OCI-LY7 (cell line): ENCODE measurements around the gene OTOG. TPM values are rescaled to one million over a fixed set of nuclear protein-coding genes. Genes with fewer than 3 reads are reported as not detected.

ENCODE experiments used
- BruUV-seq: library from RNA; stranded (reverse); fragments of 400-500 nt; replicated peaks from 2 replicates; lab custom pipeline; 2021; lab: Mats Ljungman, UMichigan
- CTCF ChIA-PET: fragments of 300-600 bp; sonication (Branson Sonifier 250); formaldehyde crosslinking; loops from one replicate; lab custom pipeline; 2022; ENCODE audit warnings: antibody characterized with exemption; ENCODE audit not compliant: unreplicated experiment; lab: Charles Lee
- POLR2A ChIA-PET: fragments of 300-600 bp; sonication (Branson Sonifier 250); formaldehyde crosslinking; loops from one replicate; lab custom pipeline; 2022; ENCODE audit warnings: antibody characterized with exemption; lab: Charles Lee
- DNase-seq: peaks from one replicate; pipeline ENCODE4 v3.0.0-alpha.2; 2015; ENCODE audit warnings: low spot score
- H2AFZ ChIP-seq: fragments of 200-600 bp; sonication (generic), shearing (Covaris generic); 2 replicates; pipeline ENCODE4 v1.6.1; 2014; ENCODE audit warnings: mild to moderate bottlenecking, antibody characterized with exemption, low read length, moderate library complexity
- H3K27ac ChIP-seq: fragments of 200-600 bp; sonication (generic); 2 replicates; pipeline ENCODE4 v1.5.1; 2014; ENCODE audit warnings: mixed run types, low read depth, mild to moderate bottlenecking, moderate library complexity, low read length, inconsistent platforms; ENCODE audit not compliant: poor library complexity, severe bottlenecking
- H3K36me3 ChIP-seq: fragments of 200-600 bp; sonication (generic); 2 replicates; pipeline ENCODE4 v1.6.1; 2014; ENCODE audit warnings: mild to moderate bottlenecking, antibody characterized with exemption, low read length, moderate library complexity, mixed read lengths; ENCODE audit not compliant: insufficient read depth
- H3K4me1 ChIP-seq: fragments of 200-600 bp; sonication (generic); 2 replicates; pipeline ENCODE4 v1.5.1; 2014; ENCODE audit warnings: mild to moderate bottlenecking, low read length; ENCODE audit not compliant: insufficient read depth, poor library complexity, severe bottlenecking
- H3K4me2 ChIP-seq: fragments of 200-600 bp; sonication (generic); 2 replicates; pipeline ENCODE4 v1.6.1; 2014; ENCODE audit warnings: mild to moderate bottlenecking, low read length
- H3K4me3 ChIP-seq: fragments of 200-600 bp; sonication (generic); 2 replicates; pipeline ENCODE4 v1.5.1; 2014; ENCODE audit warnings: mild to moderate bottlenecking, low read depth, low read length; ENCODE audit not compliant: poor library complexity, severe bottlenecking
- H3K79me2 ChIP-seq: fragments of 200-600 bp; sonication (generic); 2 replicates; pipeline ENCODE4 v1.6.1; 2016; ENCODE audit warnings: low read depth, mild to moderate bottlenecking, low read length, moderate library complexity, mixed read lengths; ENCODE audit not compliant: insufficient read depth
- H3K9me2 ChIP-seq: fragments of 200-600 bp; sonication (generic); 2 replicates; pipeline ENCODE4 v1.6.1; 2016; ENCODE audit warnings: mild to moderate bottlenecking, low read length, mixed read lengths; ENCODE audit not compliant: insufficient read depth
- H3K9me3 ChIP-seq: fragments of 200-600 bp; sonication (generic); 2 replicates; pipeline ENCODE4 v1.6.1; 2014; ENCODE audit warnings: mild to moderate bottlenecking, mixed run types, low read length, mixed read lengths
- H4K20me1 ChIP-seq: fragments of 200-600 bp; sonication (generic); 2 replicates; pipeline ENCODE4 v1.6.1; 2014; ENCODE audit warnings: mild to moderate bottlenecking, antibody characterized with exemption, low read length, moderate library complexity, mixed read lengths; ENCODE audit not compliant: insufficient read depth
- EZH2phosphoT487 ChIP-seq: fragments of 200-600 bp; sonication (generic); IDR thresholded peaks from 2 replicates; pipeline ENCODE4 v1.6.1; 2018; ENCODE audit warnings: low read depth, borderline replicate concordance, mild to moderate bottlenecking, mixed run types, antibody characterized with exemption, low read length, moderate library complexity, mixed read lengths
- intact Hi-C: fragments of 100-400 bp; cut with micrococcal nuclease; formaldehyde crosslinking; loops from one replicate; pipeline ENCODE4 v1.10.0; 2022; ENCODE audit not compliant: unreplicated experiment
- total RNA-seq, 2 experiments: library from RNA; depleted of rRNA in 1 of 2; stranded (reverse); fragments of >200 nt in 1 of 2; shearing (Covaris generic) in 1 of 2; gene quantifications; 2 replicates each; pipeline ENCODE4 v1.2.3, GENCODE V29; 2014 to 2022
- TF ChIP-seq, protein P1 (sequence below): fragments of 200-600 bp; sonication (generic); conservative IDR thresholded peaks from 2 replicates; pipeline ENCODE4 v1.5.1; 2014; ENCODE audit warnings: mild to moderate bottlenecking, antibody characterized with exemption, low read length, moderate library complexity, mixed read lengths

Gene OTOG
- total RNA-seq, 2 experiments from 2014 or later, result not detected

DNA sequence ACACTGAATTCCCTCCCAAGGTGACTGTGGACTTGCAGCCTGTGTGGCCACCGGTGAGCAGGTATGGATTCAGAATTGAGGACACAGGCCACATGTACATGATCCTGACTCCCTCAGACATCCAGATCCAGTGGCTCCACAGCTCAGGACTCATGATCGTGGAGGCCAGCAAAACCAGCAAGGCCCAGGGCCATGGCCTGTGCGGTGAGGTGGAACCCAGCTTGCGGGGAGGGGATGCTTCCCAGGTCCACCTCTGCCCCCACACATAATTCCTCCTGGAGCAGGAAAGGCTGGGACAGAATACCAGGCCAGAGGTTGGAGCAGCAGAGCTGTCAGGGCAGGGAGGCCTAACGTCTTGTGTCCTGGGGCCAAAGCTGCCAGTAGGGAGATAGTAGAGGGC lies 82.1 kb downstream of the OTOG start:
- POLR2A ChIA-PET, result no interaction called here
- TF ChIP-seq, protein P1, sequence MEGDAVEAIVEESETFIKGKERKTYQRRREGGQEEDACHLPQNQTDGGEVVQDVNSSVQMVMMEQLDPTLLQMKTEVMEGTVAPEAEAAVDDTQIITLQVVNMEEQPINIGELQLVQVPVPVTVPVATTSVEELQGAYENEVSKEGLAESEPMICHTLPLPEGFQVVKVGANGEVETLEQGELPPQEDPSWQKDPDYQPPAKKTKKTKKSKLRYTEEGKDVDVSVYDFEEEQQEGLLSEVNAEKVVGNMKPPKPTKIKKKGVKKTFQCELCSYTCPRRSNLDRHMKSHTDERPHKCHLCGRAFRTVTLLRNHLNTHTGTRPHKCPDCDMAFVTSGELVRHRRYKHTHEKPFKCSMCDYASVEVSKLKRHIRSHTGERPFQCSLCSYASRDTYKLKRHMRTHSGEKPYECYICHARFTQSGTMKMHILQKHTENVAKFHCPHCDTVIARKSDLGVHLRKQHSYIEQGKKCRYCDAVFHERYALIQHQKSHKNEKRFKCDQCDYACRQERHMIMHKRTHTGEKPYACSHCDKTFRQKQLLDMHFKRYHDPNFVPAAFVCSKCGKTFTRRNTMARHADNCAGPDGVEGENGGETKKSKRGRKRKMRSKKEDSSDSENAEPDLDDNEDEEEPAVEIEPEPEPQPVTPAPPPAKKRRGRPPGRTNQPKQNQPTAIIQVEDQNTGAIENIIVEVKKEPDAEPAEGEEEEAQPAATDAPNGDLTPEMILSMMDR, result no peak
- no peak for TF ChIP-seq EZH2phosphoT487

DNA sequence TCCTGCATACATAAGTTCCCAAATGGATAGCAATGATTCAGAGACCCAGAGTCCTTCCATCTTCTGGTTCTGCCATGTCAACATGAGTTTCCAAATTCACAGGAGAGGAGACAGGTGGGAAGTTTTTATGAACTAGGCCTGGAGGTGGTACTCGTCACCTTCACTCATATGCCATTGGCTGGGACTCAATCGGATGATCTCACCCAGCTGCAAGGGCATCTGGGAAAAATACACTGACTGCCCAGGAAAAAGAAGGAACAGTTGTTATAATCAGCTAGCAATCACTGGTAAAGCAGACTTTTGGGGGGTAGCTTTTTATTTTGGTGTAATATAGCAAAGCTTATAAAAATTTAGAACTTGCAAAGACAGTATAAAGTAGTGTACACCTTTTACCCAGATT lies 83.9 kb downstream of the OTOG start:
- Histone ChIP-seq H3K4me2 (no peak overlapping the region), H3K9me2 (no peaks in the 10 kb centered on the region), H2AFZ (no peak overlapping the region), H3K27ac (no peak overlapping the region), H3K36me3 (no peaks in the 10 kb centered on the region), H4K20me1 (no peaks in the 10 kb centered on the region), H3K79me2 (no peaks in the 10 kb centered on the region), H3K4me1 (no peaks in the 10 kb centered on the region), H3K9me3 (no peaks in the 10 kb centered on the region), H3K4me3 (no peak overlapping the region)
- POLR2A ChIA-PET, result no interaction called here
- CTCF ChIA-PET, result no interaction called here
- DNase-seq, result no peak
- no TSS peak for BruUV-seq
- no peak for TF ChIP-seq EZH2phosphoT487
- TF ChIP-seq, protein P1, result no peak
- intact Hi-C loops, result no loop called here

More for the DNA sequence above, 82.1 kb downstream of the OTOG start:
- no peak for DNase-seq
- CTCF ChIA-PET, result no interaction called here
- Histone ChIP-seq H3K4me2 (no peak overlapping the region), H3K9me2 (no peaks in the 10 kb centered on the region), H2AFZ (no peak overlapping the region), H3K79me2 (no peaks in the 10 kb centered on the region), H3K4me3 (no peak overlapping the region), H3K27ac (no peak overlapping the region), H4K20me1 (no peaks in the 10 kb centered on the region), H3K4me1 (no peaks in the 10 kb centered on the region), H3K9me3 (no peaks in the 10 kb centered on the region), H3K36me3 (no peaks in the 10 kb centered on the region)
- BruUV-seq, result no TSS peak
- intact Hi-C loops, result no loop called here

DNA sequence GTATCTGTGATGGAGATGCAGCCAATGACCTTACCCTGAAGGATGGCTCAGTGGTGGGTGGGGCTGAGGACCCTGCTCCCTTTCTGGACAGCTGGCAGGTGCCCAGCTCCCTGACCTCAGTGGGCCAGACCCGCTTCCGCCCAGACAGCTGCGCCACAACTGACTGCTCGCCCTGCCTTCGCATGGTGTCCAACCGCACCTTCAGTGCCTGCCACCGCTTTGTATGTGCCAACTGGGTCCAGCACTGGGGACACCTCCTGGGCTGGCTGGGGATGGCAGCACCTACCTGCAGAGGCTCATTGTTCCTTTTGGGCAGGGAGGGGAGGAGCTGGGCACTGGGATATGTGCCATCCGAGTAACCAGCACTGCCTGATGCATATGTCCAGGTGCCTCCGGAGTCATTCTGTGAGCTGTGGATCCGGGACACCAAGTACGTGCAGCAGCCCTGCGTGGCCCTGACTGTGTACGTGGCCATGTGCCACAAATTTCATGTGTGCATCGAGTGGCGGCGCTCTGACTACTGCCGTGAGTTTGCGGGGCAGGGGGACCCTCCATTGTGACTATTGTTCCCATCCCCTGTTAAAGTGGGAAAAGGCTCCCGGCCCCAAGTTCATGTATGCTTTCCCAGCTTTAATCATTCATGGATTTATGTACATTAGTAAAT lies 84.8 kb downstream of the OTOG start:
- no peak for DNase-seq
- no peak overlapping the region for H2AFZ ChIP-seq
- no peaks in the 10 kb centered on the region for H3K4me1 ChIP-seq
- no peak overlapping the region for H3K4me3 ChIP-seq
- no peaks in the 10 kb centered on the region for H3K9me2 ChIP-seq
- no TSS peak for BruUV-seq
- CTCF ChIA-PET, result no interaction called here
- H3K36me3 ChIP-seq, result no peaks in the 10 kb centered on the region
- intact Hi-C loops, result no loop called here
- H3K79me2 ChIP-seq, result no peaks in the 10 kb centered on the region
- TF ChIP-seq EZH2phosphoT487, result no peak
- TF ChIP-seq, protein P1, result no peak
- POLR2A ChIA-PET, result no interaction called here
- no peaks in the 10 kb centered on the region for H3K9me3 ChIP-seq
- H4K20me1 ChIP-seq, result no peaks in the 10 kb centered on the region
- no peak overlapping the region for H3K4me2 ChIP-seq
- no peak overlapping the region for H3K27ac ChIP-seq
